RCC 7860 (cell line): ENCODE measurements around the gene NDUFS1.
A peak's percentile ranks its signal among the peaks of the same experiment; 100 is the strongest.
"Not testable (repeated sequence)": the region's sequence is repeated elsewhere in the genome, so short reads cannot be mapped to it uniquely, and the experiment has no call there.

Experiments
- DNase-seq: peaks from one replicate; pipeline ENCODE4 v3.0.0-alpha.2; 2015; ENCODE audit warnings: low spot score
- FAIRE-seq: peaks from 2 replicates; lab custom pipeline; 2012; peaks lifted over from hg19 to GRCh38; lab: Jason Lieb, UNC

Gene NDUFS1

DNA sequence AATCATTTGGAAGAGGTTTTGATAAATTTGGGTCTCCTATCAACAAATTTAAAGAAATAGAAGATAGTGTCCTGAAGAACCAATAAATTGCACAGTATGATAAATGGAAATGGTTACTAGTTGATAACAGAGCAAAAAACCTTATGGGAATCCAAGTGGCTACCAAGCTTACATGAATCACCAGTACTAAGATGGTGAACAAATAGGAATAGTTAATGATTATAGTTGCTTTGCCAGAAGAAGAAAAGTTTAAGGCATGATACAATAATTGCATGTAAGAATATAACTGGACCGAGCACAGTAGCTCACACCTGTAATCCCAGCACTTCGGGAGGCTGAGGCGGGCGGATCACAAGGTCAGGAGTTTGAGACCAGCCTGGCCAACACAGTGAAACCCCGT is 53.7 kb downstream of the NDUFS1 start:
- FAIRE-seq (peak; percentile 66), DNase-seq (peak; percentile 66)

GRCh38 chr2:206105038-206105437 is 54.2 kb downstream of the NDUFS1 start:
- DNase-seq, result no peak
- FAIRE-seq, result peak; percentile 4

GRCh38 chr2:206098872-206099271 is 60.4 kb downstream of the NDUFS1 start:
- not testable (repeated sequence) for FAIRE-seq, DNase-seq

DNA sequence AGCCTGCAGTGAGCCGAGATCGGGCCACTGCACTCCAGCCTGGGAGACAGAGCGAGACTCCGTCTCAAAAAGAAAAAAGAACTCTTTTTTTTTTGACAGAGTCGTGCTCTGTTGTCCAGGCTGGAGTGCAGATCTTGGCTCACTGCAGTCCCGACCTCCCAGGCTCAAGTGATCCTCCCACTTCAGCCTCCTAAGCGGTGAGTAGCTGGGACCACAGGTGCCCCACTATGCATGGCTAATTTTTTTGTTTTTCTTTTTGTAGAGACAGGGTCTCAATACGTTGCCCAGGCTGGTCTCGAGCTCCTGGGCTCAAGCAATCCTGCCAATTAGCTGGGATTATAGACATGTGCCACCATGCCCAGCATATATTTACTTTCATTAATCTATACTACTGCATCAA is 60.8 kb downstream of the NDUFS1 start:
- DNase-seq (no peak), FAIRE-seq (no peak)

DNA sequence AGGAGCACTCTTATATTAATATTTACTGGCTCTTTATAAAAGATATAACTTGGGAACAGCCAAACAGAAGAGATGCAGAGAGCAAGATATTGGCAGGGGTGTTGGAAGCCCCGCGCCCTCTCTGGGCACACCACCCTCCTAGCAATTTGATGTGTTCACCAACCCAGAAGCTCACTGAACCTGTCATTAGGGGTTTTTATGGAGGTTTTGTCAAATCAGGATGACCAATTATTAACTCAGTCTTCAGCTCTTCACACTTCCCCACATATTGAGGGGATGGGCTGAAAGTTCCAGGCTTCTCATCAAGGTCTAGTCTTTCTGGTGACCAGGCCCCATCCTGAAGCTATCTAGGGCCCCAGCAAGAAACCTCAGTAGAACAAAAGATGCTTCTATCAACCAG is 62.4 kb downstream of the NDUFS1 start:
- FAIRE-seq, result no peak
- DNase-seq, result no peak

DNA sequence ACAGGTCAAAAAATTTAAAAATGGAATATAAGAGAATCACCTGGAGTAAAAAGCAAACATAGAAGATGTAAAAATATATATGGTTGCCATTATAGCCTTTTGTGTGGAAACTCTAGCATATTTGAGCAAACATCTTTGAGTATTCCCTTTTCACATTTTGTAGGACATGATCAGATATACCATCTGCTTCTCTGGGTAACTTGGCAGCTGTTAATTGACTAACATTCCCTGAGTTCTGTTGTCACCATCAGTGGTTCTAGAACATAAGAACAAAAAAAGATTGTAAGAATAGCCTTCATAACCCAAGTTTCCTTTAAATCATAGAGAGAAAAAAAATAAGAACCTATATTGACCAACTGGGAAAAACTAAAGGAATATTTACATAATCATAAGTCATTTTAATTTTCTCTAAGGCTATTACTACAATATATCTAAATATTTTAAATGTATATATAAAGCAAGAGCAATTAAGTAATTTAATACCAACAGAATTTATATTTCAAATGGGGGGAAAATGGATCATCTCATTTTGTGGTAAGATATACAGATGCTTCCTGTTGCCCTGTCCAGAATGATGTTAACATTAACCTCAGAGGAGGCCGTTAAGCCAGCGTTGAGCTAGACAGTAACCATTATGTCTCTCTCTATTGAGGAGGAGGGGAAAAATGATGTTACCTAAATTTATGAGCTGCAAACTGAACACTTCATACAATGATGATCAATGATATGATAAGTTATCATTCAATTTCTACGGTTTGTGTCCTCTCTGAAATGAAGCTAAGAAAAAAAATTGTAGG is 63.5 kb downstream of the NDUFS1 start:
- DNase-seq (no peak), FAIRE-seq (no peak)

GRCh38 chr2:206092297-206092696 is 66.9 kb downstream of the NDUFS1 start:
- no peak for DNase-seq
- no peak for FAIRE-seq

DNA sequence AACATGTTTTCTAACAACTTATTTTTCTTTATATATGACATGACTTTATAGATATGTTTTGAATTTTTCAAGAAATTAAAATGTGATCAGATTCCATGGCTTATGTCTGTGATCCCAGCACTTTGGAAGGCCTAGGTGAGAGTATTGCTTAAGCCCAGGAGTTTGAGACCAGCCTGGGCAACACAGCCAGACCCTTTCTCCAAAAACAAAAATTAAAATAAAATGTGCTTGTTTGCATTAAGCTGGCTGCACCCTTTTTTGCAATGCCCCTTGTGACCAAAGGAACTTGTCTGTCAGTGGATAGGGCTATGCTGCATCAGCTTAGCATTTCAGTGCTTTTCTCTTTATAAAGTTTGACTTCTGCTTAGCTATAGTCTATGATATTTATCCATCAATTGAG is 71.0 kb downstream of the NDUFS1 start:
- no peak for DNase-seq
- FAIRE-seq, result no peak

DNA sequence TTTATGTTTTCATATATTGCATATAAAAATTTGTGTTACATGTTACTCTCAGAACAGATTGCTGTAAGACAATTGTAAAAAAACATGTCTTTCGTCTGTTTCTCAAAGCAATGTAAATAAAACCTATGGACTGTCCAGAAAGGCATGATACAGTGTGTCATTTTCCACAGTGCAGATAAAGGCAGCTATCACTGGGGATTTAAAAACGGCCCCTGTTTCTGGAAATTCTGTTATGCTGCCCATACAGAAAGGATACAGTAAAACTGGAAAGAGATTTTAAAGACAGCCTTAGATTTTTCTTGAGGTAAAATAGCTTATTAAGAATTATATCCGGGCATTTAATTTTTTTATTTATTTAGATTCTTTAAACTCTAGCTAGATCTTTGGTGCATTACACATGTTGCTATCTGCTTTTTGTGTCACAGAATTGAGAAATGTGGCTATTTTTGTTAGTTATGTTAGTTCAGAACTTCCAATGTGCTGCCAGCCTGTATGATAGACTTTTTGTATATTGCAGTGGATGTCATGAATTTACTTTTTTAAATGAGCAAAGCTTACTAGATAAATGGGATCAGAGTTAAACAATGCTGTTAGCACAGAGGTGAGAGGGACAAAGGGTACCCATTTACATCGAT is 72.4 kb downstream of the NDUFS1 start:
- FAIRE-seq, result peak; percentile 62

DNA sequence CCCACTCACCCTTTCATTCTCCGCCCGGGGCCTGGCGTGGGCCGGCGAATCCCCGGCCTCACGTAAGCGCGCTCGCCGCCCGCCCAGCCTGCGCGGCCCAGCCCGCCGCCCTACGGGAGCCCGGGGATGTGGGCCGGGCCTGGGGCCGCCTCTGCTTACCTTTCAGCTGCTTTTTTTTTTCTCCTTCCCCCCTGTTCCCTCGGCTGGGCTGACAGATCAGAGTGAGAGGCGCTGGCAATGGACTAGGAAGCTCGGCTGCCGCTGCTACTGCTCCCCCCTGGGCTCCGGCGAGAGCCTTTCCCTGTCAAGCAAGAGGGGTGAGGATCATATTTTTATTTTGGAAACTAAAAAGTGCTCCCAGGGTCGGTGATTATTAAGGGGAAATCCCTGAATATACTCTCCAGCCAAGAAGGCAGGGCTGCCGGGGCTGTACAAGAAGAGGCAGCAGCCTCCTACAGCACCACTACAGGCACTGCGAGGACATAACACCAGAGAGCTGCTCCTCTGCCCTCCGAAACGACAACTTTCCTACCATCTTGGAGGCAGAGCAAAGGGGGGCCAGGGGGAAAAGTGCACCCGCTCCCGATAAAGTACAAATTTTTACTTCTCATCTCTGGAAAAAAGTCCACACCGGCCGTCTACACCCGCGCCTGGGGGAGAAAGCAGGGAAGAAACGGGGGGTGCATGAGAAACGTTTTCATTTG is 73.3 kb downstream of the NDUFS1 start, which contains the start of gene INO80D:
TSS of gene INO80D (minus strand) at position 433 of the 704 bp plus-strand sequence. CDS start 23,158 bp downstream, outside the sequence.
- DNase-seq (peak; percentile 86), FAIRE-seq (peak; percentile 48)

More for the DNA sequence above, 72.4 kb downstream of the NDUFS1 start:
- DNase-seq, result no peak

GRCh38 chr2:206084870-206085741 is 74.1 kb downstream of the NDUFS1 start:
- DNase-seq (no peak), FAIRE-seq (no peak)

DNA sequence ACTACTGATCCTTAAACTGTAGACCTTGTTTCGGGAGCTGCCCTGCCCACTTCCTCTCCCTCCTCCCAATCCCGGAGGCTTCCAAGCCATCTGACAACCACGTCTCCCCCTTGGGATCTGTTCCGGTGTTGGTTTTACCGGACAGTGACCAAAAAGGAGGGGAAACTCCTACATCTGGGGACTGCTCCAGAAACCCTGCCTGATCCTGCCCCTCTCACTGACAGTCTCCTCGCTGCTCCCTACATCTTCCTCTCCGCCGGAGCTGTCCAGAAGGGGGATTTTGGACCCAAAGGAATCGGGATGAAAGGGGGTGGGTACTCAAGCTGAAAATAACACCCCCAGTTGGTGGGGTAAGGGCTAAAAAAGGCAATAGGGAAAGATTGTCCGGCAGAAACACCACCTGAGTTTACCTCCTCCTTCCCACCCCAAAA is 74.8 kb downstream of the NDUFS1 start:
- DNase-seq, result peak; percentile 66
- FAIRE-seq, result peak; percentile 85

- DNase-seq, result no peak
These were observed 75.4 kb downstream of the NDUFS1 start for GRCh38 chr2:206083602-206084438.

GRCh38 chr2:206082298-206082843 is 76.9 kb downstream of the NDUFS1 start:
- FAIRE-seq (no peak), DNase-seq (no peak)

More at GRCh38 chr2:206083602-206084438, 75.4 kb downstream of the NDUFS1 start:
- no peak for FAIRE-seq

DNA sequence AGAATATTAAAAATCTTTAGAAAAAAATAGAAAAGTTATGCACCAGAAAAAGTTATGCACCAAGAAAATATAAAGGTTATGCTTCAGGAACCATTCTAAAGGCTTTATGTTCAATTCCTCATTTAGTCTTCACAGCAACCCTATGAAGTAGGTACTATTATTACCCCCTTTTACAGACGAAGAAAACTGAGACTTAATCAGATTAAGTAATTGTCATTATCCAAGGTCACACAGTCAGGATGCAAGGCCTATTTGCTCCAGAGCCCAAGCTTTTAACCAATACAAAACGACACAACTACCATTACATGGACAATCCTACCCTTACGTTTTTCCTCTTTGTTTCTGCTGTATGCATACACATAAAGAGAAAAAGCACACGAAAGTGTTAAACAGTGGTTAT is 78.3 kb downstream of the NDUFS1 start:
- DNase-seq (no peak), FAIRE-seq (no peak)

GRCh38 chr2:206079699-206080465 is 79.4 kb downstream of the NDUFS1 start:
- DNase-seq, result no peak

DNA sequence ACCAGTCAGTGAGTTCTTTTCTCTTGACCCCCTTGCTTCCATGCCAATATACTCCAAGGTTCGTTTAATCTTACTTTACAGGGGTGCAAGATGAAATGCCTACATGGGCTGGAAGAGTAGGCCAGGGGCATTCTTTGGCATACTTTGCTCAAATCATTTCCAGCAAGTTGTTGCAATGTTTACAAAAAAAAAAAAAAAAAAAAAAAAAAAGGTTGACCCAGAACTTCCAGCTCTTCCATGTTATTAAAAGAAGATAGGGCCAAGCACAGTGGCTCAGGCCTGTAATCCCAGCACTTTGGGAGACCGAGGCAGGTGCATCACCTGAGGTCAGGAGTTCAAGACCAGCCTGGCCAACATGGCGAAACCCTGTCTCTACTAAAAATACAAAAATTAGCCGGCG is 81.4 kb downstream of the NDUFS1 start:
- not testable (repeated sequence) for FAIRE-seq, DNase-seq

More at GRCh38 chr2:206079699-206080465, 79.4 kb downstream of the NDUFS1 start:
- no peak for FAIRE-seq

DNA sequence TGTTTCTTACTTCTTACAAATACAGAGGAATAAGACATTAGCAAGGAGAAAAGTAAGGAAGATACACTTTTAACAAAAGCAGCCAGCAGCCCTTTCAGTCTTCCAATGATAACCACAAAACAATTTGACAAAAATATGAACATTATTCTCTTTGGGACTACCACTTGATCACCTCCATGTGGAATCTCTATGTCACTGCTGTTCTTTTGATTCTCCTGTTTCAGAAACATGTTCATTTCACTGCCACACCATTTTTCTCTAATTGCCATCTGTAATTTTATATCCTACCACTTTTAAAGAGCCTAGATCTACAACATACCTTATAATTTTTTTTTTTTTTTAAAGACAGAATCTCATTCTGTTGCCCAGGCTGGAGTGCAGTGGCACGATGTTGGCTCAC is 84.1 kb downstream of the NDUFS1 start:
- no peak for FAIRE-seq
- no peak for DNase-seq
